Measurements from ENCODE around the gene EFNA4.

EFNA4 gene

DNA sequence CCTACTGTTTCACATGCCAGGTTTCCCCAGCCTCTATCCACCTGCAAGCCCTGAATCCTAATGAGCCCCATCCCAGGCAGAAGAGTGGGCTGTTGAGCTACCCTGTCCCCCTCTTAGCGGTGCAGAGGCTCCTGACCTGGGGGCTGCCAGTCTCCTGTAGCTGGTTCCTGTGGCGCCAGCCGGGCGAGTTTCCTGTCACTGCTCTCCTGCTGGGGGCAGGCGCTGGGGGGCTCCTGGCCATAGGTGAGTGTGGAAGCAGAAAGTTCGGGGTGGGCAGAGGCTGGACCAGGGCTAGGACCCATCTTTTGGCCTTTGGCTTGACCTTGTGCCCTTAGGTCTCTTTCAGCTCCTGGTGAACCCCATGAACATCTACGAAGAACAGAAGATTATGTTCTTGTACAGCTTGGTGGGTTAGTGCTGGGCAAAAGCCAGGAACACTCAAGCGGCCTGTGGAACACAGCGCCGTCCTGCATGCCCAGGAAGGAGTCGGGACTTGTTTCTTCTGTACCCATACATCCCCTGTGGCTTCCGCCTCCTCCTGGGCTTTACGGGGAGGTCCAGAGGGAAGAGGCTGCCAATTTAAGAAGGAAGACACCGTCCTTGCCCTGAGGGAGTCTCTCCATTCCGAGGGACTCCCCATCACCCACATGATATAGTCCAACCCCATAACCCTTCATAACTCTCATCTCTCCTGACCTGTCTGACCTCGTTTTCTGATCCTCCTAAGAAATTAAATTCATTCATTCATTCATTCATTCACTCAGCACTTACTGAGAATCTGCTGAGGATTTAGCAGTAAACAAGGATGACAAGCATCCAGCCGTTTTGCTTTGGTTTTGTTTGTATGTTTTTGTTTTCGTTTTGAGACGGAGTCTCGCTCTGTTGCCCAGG, 29.0 kb upstream of the EFNA4 start:
- no peak for DNase-seq

- no peak for DNase-seq
These were observed 27.6 kb upstream of the EFNA4 start for GRCh38 chr1:155035936-155036335.

DNA sequence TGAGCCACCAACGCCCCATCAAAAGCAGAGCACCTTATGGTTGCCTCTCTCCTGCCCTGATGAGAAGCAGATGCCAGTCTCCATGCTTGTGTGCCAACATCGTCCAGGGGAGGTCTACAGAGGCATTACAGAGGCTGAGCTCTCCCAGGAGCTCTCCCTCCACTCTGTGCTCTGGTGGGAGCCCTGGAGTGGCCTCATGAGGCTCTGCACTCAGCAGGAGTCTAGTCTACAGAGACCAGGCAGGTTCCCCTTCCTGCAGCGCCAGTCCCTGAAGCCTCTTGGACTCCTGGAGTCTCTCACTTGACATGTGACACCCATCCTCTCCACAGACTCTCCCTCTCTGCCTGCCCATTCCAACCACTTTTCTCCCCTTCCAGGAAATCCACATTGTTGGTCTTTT, 26.5 kb upstream of the EFNA4 start:
- no peak for DNase-seq

GRCh38 chr1:155037851-155038441, 25.6 kb upstream of the EFNA4 start:
- DNase-seq = no peak

DNA sequence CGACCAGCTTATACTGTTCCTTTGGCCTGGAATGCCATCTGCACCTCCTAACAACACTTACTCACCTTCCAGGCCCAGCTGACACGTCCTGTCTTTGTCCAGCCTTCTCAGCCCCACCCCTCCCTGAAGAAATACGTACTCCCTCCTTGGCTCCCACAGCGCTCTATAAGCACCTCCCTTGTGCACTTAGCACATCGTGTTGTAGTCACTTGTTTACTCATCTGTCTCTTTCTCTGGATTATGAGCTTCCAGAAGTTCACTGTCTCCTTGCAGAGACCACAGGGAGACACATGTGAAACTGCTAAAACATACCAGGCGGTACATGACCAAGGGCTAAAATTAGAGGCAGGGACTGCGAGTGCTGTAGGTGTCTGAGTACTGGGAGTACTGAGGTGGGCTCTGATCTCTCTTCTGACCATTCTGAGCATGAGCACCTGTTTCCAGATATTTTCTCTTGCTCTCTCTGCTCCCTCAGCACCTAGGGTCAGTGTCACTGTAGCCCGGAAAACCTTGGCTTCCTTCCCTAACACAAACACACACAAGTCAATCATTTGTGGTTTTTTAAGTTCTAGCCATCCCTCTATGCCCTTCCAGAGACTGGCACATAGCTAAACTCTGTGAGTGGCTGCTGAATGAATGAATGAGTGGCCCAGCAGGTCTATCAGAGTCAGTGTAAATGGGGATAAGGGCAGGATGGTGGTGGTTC, 24.8 kb upstream of the EFNA4 start:
- DNase-seq = no peak

DNA sequence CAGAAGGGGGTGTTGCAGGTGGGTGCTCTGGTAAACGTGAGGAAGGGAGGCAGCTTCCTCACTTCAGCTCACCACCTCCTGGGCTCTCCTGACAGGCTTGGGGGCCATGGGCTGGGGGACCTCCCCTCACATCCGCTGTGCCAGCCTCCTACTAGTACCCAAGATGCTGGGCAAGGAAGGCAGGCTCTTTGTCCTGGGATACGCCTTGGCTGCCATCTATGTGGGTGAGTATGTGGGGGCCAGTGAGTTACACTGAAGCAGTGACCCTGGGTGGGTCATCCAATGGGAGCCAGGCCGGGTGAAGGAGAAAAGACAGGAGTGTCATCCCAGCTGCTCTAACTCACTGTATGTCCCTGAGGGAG, 24.3 kb upstream of the EFNA4 start:
- no peak for DNase-seq

GRCh38 chr1:155040358-155041093, 23.0 kb upstream of the EFNA4 start:
- DNase-seq = no peak

DNA sequence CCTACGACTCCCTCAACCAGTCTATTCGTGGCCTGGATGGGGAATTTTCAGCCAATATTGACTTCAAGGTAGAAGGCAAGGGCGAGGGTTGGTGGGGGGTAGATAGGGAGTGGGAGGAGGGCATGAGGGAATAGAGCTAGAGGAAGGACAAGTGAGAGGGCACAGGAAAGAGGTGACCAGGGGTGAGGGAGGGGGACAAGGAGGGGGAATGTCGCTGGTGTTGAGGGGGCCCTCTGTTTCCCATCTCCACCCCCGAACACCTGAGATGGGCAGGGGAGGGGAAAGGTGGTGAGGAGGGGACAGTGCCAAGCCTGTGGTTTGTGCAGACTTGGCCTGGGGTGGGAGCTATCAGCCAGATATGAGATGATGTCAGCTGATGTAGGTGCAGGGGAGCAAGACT, 20.8 kb upstream of the EFNA4 start:
- no peak for DNase-seq

- no peak for DNase-seq
These were observed 20.2 kb upstream of the EFNA4 start for GRCh38 chr1:155043301-155043702.

DNA sequence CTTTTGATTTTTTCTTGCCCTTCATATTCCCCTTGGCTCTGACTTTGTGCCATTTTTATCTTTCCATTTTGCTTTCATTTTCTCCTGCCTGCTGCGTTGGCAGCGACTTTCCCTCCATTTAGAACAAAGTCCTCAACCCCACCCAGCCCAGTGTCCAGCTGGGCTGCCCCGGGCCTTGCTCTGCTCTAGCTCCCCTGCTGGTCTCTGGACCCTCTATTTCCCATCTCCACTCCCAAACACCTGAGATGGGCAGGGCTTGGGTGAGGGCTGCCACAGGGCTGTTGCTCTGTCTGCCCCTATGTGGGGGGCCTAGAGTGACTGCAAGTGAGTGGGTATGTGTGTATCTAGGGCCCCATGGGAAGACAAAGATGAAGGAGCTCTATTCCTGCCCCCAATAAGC, 19.7 kb upstream of the EFNA4 start:
- no peak for DNase-seq

- no peak for DNase-seq
These were observed 19.2 kb upstream of the EFNA4 start for GRCh38 chr1:155044365-155044764.

- no peak for DNase-seq
These were observed 18.5 kb upstream of the EFNA4 start for GRCh38 chr1:155044812-155045657.

DNA sequence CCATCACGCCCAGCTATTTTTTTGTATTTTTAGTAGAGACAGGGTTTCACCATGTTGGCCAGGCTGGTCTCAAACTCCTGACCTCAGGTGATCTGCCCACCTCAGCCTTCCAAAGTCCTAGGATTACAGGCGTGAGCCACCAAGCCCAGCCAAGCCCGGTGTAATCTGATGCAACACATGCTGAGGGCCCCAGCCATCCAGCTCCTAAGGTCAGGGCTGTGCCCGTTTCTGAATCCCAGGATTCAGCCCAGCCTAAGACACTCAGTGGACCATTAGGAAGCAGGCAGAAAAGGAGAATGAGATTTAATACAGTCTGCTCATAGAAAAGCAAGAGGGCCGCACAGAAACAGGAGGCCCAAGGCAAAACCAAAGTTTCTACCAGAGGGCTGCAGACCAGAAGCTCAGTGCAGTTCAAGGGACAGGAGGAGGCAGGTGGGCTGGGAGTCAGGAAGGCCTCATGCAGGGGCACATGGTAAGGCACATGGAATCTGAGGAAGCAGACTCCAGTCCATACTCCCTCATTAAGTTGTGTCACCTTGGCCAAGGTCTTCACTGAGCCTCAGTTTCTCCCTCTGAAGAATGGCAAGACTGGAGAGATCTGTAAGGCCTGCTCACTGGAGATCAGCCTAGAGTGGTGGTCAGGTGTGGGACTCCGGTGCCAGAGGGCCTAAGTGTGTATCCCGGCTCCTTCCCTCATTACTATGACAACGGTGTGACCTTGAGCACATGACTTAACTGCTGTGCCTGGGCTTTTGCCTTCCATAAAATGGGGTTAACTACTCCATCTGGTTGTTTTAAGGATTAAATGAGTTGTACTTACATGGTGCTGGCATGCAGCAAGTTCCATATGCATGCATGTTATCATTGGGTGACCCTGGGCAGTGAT, 14.8 kb upstream of the EFNA4 start:
- DNase-seq = no peak

GRCh38 chr1:155049651-155050559, 13.6 kb upstream of the EFNA4 start:
- no peak for DNase-seq

DNA sequence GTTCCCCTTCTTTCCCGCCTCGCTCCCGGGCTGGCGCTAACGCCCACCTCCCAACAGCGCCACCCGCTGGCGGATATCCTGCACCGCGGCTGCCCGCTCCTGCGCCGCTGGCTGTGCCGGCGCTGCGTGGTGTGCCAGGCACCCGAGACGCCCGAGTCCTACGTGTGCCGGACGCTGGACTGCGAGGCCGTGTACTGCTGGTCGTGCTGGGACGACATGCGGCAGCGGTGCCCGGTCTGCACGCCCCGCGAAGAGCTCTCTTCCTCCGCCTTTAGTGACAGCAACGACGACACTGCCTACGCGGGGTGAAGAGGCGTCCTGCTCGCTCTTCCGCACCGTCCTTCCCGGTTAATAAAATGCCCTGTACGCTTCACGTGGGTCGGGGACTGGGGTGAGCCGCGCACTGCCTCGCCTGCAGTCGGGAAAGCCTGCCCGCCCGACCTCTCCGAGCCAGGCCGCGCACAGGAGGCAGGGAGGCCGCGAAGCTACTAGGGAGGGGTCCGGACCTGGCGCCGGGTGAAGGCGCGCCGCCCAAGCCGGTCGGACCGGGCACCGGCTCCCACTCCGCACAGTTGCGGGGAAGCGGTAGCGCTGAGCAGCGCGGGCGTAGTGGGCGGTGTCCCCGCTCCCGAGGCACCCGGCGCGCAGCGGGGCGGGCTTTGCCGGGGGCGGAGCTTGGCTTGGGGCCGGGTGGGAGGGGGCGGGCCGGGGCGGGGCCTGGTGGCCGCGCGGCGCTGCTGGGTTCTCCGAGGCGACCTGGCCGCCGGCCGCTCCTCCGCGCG, 12.8 kb upstream of the EFNA4 start, which contains the start of gene ADAM15:
ADAM15 (plus strand) TSS at position 757 of the 782 bp plus-strand sequence. CDS start 71 bp downstream, outside the sequence.
- DNase-seq = no peak

- DNase-seq = no peak
These were observed 12.2 kb upstream of the EFNA4 start for GRCh38 chr1:155051342-155051776.

DNA sequence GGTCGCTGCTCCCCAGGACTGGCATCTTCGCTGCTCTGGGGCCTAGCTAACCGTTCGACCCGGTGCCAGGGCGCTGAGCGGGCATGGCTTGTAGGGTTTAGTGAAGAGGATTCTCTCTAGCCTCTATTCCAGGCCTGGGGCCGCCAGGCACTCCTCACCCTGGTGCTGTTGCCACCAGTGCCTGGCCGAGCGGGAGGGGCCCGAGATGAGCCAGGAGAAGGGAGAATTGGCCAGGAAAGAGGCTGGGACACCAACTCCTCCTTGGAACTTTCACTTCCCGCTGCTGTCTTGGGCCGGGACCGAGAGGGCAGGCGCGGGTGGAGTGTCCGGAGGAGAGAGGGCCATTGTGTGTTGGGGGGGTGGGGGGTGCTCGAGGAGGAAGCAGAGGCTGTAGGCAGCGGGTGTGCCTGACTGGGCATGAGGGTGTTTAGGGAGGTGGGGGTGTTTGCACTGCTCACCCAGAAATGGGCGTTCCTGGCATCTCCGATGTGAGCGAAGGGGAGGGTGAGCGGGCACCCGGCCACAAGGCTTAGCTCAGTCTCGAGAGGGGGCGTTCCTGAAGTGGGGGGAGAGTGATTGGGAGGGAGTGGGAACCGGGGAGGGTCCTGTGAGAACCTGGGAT, 11.7 kb upstream of the EFNA4 start:
- DNase-seq = no peak
